HG02852 (cell line): ENCODE measurements around the gene CSGALNACT2.
"Not testable (repeated sequence)": the region's sequence is repeated elsewhere in the genome, so short reads cannot be mapped to it uniquely, and the experiment has no call there.

Source experiments
- ATAC-seq: cut with Tn5 transposase; IDR thresholded peaks from one replicate; pipeline ENCODE4 v1.9.1; 2021; ENCODE audit warnings: mild to moderate bottlenecking, moderate library complexity; ENCODE audit not compliant: unreplicated experiment

Gene CSGALNACT2

DNA sequence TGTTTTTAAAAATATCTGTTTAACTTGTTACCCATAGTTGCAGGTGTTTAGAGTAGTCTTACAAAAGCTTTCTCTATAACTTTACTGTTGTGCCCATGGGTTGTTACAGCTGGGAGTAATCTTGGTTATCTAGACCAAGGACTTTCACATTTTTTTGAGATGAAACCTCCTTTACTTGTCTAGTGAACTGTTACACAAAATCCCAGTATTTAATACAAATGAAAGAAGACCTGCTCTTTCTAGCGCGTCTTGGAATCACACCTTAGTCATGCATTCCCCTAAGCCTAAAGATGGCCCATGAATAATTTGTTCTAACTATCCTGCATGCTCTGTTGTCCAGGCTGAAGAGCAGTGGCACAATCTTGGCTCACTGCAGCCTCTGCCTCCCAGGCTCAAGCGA lies 38.0 kb downstream of the CSGALNACT2 start:
- no peak for ATAC-seq

DNA sequence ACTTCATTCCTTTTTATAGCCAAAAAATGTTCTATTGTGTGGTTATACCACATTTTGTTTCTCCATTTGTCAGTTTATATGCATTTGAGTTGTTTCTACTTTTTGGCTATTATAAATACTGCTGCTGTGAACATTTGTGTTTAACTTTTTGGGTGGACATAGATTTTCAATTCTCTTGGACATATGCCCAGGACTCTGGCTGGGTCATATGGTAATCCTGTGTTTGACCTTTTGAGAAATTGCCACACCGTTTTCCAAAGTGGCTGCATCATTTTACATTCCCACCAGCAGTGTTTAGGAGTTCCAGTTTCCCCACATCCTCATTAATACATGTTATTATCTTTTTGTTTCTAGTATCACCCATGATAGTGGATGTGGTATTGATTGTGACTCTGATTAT lies 39.4 kb downstream of the CSGALNACT2 start:
- ATAC-seq: no peak

DNA sequence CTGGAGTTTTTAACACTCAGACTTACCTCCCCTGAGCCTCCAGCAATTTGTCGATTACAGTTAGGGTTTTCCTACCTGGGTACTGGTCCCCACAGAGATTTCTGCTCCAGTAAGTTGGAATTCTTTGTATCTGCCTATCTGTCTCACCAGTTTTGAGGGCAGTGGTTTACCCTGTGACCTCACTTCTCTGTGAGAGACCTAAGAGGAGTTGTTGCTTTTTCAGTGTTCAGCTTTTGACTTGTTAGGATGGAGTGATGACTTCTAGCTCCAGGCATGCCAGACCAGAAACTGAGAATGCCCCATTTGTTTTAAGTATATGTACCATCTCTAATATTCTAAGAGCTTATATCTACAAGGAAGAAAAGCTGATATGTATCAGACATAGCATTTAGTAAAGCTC lies 42.9 kb downstream of the CSGALNACT2 start:
- no peak for ATAC-seq

DNA sequence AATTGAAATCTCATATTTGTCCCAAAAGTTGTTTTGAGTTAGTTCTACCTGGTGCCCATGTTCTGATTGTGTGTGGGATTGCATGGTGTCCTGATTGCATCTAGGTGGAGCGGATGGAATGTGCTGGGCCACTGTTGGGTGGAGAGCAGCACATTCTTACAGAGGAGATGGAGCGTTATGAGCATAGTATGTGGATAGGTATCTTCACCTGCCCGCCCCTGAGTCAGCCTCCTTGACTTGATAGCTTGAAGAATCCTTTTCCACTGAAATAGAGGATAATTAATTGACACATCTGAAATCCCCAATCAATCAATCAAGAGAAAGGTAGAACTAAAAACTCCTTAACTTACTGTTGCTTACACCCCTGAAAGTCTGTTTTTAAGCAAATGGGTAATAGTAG lies 45.5 kb downstream of the CSGALNACT2 start:
- ATAC-seq: not testable (repeated sequence)

DNA sequence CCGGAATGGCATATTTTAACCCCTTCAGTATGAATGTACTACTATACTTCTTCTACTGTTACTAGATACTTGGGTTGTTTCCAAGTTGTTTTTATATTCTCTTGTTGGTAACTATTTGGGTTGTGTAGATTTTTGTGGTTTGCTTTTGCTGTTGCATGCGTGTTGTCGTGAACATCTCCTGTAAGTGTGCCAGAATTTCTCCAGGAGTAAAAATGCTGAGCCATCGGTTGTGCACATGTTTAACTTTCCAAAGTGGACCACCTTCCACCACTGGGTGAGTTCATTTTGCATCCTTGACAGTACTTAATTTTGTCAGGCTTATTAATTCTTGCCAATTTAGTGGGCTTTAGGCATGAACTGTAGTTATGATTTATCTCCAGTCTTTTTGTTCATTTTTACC lies 47.9 kb downstream of the CSGALNACT2 start:
- ATAC-seq: no peak

DNA sequence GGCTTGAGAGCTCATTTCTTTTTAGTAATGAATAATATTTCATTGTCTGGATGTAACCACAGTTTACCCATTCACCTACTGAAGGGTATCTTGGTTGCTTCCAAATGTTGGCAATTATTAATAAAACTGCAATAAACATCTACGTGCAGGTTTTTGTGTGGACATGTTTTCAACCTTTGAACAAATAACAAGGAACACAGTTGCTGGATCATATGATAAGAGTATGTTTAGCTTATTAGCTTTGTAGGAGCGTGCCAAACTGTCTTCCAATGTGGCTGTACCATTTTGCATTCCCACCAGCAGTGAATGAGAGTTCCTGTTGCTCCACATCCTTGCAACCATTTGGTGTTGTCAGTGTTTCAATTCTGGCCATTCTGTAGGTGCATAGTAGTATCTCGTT lies 49.0 kb downstream of the CSGALNACT2 start:
- no peak for ATAC-seq

DNA sequence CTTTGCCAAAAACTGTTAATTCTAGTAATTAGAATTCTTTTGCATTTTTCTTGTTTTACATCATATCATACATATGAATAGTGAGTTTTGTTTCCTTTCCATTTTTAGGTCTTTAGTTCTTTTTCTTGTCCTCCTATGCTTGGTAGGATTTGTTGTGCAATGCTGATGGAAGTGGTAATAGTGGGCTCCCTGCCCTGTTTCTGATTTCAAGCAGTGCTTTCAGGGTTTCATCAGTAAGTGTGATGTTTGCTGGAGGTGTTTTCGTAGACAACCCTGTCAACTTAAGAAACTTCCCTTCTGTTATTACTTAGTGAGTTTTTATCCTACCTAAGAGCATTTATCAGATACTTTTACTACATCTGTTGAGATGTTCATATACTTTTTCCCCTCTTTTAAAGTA lies 50.5 kb downstream of the CSGALNACT2 start:
- no peak for ATAC-seq

DNA sequence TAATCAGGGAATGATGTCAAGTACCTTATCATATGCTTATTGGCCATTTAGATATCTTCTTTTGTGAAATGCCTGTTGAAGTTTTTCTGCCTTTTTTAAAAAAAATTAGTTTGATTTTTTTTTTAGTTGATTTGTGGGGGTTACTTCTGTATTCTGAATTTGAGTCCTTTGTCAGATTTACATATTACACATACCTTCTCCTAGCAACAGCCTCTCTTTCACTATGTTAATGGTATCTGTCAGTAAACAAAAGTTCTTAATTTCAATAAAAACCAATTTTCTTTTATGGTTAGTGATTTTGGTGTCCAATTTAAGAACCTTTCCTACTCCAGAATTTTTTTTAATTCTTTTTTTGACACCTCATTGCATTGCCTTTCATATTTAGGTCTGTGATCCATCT lies 52.0 kb downstream of the CSGALNACT2 start:
- ATAC-seq: no peak

DNA sequence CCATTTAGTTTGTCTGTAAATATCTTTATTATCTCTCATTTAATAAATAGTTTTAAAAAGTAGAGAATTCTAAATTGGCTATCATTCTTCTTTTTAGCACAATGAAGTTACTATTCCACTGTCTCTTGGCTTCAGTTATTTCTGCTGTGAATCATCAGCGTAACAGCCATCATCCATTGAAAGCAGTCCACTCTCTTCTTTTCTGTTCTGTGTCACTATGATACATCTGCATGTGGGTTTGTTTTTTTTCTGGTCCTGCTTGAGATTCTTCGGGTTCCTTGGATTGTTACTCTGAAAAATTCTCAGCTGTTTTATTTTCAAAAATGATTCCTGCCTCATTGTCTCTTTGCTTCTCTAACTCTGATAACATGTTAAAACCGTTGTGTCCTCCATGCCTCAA lies 52.5 kb downstream of the CSGALNACT2 start:
- ATAC-seq: no peak

DNA sequence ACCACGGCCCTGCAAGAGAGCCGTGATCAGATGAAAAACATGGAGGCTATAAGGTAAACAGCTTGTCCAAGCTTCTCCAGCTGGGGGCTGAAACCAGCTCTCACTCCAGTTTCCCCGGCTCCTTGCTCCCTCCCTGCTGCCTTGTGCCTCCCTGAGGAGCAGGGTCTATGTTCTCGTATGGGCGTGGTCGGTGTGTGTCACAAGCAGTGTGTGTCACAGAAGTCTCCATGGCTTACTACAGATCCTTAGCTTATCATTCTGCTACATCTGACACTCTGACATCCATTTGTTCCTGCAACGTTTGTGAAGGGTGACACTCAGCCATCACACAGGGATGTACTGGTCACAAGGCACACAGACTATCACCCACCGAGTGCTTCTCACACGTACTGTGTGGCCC lies 54.6 kb downstream of the CSGALNACT2 start:
- no peak for ATAC-seq

DNA sequence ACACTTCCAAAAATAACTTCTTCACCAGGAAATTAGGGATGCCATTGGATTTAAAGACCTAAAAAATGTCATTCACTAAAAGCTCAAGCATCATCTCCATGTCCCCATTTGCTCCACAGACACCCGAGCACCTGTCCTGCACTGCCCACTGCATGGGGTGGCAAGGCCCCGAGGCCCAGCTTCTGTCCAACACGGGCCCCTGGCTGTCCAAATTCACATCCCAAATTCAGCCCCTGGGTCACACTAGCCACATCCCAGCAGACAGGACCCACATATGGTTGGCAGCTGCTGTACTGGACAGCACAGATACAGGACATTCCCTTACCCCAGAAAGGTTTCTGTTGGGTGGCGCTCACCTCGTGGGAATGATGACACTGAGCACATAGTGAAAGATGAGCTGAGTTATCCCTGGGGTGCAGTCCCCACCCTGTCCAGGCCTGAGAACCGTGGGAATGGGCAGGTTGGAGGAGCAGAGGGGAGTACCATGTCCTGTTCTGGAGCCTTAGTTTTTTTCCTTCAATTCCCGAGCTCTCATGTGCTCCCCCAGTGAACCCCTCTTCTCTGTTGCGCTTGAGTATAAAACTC lies 55.3 kb downstream of the CSGALNACT2 start:
- no peak for ATAC-seq

DNA sequence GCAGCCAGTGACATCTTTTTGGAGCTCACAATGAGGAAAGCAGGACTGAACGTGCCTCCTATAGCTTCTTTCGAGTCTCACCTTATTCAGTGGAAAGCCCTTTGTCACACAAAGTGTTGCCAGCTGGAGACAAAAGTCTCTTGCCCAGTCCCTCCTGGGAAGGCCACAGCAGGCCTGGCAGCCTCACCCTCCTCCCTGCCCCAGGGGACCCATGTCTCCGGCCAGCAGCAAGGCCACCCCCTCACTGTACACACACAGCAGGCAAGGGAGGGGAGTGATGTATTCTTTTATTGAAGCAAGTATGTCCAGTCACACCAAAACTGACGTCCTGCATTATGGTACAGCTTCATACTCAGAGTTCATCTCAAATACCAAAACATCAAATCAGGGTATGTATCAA lies 56.0 kb downstream of the CSGALNACT2 start:
- ATAC-seq: no peak

DNA sequence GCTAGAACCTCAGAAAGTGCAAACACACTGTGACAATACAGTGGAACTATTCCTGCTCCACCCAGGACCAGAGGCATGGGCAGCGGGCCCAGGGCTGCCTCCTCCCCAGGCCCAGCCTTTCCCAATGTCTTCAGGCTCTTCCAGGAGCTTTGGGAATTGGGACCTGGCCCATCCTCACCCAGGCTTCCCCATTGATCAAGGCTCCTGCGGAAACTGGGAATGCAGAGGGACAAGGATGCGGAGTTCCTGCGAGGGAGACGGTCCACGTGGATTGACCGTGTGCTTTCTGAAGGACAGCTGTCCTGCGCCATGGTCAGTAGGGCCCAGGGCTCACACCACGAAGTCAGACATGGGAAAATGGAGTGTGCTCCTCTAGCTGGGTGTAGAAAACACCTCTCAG lies 56.6 kb downstream of the CSGALNACT2 start:
- ATAC-seq: no peak

DNA sequence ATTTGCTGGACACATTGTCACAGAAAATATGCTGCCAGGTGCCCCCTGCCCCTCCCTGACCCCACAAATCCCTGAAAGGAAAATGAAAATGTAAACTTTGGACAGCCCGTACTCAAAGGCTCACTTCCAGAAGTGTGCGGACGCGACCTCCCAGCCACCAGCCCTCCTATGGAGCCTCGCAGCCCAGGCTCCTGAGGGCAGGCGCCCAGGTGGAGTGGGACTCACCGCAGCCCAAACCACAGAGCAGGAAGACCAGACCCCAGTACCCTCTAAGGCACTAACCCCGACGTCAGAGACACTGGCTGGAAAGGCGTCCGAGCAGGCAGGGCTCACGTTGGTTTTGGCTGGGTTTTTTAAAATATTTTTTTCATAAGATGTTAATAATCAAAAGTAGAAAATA lies 57.3 kb downstream of the CSGALNACT2 start:
- no peak for ATAC-seq

DNA sequence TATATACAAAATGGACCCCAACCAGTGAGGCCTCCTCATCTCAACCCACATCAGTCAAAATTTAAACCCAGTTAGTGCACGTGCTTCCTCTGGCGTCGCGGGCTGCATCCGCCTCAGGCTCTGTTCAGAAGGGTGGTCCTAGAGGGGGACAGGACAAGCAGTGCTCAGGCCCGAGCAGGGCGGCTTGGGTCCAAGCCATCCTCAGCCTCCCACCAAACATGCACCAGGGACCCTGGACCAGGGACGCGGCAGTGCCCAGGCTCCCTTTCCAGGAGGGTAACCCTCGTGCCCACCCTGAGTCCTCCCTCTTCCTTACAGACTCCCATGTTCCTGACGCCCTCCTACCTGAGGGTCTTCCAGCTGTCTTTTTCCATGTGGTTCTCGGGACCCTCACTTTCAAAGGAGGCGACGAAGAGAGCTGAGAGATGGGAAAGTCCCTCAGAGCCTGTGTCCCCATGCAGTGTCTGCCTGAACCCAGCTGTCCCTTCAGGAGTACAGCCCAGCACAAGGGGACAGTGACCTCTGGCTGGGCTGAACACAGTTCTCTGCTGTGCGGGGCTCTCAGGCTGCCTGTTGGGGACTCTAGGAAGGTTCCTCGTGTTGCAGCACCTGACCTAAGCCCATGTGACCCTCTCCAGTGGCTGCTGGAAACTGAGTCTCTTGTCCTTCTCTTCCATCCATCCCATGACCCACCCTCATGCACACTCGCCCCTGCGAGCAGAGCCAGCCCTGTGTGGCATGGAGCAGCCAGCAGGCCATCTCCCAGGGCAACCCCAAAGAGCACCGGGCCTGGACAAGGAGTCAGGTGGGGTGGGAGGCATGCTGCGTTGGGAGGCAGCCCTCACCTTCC lies 58.1 kb downstream of the CSGALNACT2 start:
- no peak for ATAC-seq

DNA sequence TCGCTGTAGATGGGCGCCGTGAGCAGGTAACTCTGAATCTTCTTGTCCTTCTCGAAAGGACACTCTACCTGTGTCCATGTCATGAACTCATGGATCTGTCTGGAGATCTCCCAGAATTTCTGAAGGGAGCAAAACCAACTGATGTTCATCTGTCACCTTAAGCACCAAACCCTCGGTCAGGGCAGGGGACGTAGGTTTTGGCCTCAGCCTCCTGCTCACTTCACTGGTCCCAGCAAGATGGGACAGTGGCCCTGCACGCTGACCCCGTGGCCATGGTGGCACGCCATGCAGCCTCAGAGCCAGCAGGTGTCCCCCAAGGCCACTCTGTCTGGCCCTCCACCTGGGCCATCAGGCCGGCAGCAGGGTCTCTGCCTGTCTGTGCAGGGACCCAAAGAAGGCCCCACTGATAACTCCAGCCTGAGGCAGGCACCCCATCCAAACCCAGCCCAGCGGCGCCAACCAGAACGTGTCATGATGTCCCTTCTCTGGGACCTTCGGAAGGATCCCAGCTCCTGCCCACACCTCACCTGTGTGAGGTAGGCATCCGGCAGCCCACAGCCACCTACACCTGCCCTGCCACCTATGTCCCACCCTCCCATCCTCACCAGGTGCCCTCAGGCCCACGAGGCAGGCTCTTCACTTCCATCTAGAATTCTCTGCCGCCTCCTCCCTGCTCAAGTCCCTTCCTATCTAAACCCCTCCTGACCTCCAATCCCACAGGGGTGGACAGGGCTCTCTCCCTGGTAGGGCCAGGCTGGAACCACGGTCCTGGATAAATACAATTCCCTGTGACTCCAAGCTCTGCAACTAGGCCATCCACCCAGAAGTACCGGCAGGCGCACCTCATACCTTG lies 59.0 kb downstream of the CSGALNACT2 start:
- no peak for ATAC-seq

DNA sequence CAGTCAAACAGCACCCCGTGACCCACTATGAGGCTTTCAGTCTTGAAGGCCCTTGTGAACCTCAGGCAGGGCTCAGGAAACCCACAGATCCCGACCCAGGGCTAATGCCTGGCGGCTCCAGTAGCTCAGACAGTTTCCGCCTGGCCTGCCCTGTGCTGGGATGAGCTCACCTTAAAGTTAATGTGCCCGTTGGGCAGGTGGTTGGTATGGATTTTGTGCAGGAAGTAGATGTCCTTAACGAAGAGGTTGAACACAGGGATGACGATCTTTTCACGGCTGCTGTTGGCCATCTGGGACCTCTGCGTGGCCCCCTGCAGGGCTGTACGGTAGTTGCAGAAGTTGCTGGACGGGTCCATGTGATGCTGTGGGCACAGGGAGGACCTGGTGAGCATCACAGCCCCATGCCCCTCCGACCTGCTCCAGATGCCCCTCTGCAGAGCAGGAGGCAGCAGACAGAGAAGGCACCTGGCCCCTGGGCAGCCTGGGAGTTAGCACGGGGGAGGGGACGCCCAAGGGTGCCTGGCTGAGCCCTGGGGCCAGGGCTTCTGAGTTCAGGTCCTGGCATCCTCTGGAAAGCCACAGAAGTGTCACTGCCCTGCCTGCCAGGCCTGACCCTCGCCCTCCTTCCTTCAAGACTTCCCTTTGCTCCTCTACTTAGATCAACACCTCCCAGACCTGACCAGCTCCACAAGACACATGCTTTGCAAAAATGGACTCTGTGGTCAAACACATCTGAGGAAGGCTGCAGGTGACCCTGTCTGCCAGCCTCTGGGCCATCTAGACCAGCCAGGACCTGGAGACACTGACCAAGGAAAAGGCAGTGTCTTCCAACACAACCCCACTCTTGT lies 59.8 kb downstream of the CSGALNACT2 start:
- ATAC-seq: no peak

DNA sequence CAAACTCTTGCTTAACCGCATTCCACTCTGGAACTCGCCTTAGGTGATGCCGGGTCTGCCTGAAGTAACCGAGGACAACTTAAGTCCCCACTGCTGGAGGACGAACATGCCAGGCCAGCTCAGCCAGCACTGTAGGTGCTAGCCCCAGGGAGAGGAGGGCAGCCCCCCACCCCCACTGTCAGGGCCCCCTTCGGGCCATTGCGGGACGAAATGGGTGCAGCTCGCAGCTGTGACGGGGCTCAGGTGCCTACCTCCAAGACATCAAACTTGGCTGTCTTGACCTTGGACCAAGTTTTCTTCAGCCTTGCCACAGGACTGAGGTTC lies 60.4 kb downstream of the CSGALNACT2 start:
- ATAC-seq: no peak

DNA sequence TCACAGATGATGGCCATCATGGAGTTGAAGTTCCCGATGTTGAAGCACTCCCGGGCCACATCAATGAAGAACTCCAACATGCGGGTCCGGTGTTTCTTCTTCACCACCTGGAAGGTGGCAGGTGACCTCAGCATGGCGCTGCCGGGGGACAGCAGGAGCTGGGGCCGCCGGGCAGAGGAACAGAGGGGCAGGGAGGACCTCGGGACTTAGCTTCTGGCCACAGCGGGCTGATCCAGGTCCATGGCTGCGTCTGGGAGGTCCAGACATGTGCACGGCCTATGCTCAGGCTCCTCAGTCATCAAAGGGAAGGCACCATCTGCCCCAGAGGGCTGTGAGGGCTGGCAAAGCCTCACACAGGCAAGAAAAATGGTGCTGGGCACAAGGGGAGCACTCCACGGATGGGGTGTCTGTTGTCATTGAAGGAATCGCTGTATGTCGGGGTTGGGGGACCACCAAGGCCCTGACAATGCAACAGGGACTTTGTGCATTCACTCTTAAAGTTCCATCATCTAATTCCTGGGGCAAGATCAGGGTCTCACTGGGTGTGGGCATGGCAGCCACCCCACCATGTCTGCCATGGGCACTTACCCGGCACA lies 60.9 kb downstream of the CSGALNACT2 start:
- no peak for ATAC-seq

DNA sequence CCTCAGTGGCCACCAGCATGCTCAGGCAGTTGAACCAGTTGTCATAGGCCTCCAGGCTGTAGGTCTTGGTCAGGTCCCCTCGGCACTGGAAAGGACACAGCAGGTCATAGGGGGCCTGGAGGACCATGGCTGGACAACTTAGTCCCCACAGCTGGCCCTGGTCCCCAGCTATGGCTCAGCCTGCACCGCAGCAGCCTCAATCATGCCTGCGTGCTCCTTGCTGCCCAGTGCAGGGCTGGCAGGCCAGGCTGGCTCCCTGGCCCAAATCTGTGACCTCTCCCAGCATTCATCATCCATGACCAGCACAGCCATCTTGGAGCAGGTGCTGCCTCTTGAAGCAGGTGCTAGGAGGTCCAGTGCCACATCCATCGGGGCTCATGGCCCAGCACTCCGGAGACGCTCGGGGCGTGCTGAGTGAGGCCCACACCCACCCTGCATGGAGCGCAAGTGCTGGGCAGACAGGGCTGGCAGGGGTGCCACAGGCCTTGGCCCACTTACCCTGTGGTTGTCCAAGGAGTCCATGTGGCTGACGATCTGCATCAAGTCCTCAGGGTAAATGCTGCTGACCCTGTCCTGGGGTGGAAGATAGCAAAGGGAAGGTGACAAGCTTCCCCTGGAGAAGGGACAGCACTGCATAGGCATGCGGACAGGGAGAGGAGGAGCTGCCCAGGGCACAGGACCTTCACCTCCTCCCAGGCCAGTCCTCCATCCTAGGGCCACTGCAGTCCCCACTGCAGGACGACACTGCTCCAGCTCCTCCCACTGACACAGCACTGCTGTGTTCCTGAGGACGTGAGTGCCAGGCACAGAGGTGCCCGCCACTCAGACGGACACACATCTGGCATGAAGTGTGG lies 61.7 kb downstream of the CSGALNACT2 start:
- no peak for ATAC-seq
